Testis (tissue), 2 donors: ENCODE results near the gene ZNF775.

Experiments used
- POLR2A ChIP-seq: fragments of 450-650 bp; IDR thresholded peaks from one replicate; pipeline ENCODE4 v1.6.1; 2017; ENCODE audit warnings: antibody characterized with exemption, mild to moderate bottlenecking, moderate library complexity
- TF ChIP-seq, protein P1 (sequence below), 3 experiments: fragments of 450-650 bp in 2 of 3; fragments of 200-600 bp in 1 of 3; sonication (generic) in 1 of 3; IDR thresholded peaks; one replicate each; pipeline ENCODE4 v1.5.1; 2016 to 2019; ENCODE audit warnings: antibody characterized with exemption in 3 of 3, mild to moderate bottlenecking in 2 of 3, moderate library complexity in 1 of 3

DNA sequence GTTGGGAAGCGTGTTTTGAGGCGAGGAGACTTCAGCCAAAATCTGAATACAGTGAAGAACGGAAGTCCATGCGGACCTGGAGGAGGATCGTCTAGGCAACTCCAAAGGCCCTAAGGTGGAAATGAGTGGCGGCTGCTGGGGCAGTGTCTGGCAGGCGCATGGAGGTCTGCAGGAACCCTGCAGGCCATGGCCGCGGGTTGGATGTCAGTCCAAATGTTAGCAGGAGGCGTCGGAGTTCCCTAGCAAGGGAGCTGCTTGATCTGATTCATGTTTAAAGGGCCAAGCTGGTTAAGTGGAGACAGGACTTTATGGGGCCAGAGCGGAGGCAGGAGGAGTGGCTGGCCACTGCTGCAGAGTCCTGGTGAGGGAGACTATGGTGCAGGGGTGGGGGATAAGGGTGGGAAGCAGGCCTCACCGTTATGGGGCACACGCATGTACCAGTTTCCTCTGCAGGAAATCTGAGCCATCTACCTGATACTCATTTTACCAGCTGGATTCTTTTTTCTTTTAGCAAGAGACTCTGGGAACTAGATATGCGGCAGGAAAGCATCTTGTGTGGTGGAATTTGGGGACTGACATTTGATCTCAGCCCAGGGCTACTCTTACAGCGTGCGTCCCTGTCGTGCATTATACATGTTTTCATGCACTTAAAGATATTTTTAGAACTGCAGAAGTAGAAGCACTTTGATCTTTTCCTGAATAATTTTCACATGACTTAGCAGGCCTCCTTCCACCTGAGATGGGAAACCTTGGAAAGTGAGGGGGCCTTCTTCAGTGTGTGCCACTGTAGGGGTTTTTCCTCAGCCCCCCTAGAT lies 17.1 kb upstream of the ZNF775 start:
- TF ChIP-seq POLR2A: no peak
- TF ChIP-seq, protein P1, sequence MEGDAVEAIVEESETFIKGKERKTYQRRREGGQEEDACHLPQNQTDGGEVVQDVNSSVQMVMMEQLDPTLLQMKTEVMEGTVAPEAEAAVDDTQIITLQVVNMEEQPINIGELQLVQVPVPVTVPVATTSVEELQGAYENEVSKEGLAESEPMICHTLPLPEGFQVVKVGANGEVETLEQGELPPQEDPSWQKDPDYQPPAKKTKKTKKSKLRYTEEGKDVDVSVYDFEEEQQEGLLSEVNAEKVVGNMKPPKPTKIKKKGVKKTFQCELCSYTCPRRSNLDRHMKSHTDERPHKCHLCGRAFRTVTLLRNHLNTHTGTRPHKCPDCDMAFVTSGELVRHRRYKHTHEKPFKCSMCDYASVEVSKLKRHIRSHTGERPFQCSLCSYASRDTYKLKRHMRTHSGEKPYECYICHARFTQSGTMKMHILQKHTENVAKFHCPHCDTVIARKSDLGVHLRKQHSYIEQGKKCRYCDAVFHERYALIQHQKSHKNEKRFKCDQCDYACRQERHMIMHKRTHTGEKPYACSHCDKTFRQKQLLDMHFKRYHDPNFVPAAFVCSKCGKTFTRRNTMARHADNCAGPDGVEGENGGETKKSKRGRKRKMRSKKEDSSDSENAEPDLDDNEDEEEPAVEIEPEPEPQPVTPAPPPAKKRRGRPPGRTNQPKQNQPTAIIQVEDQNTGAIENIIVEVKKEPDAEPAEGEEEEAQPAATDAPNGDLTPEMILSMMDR (IDR thresholded peaks at IDR 0.05): no peak
